Measurements from ENCODE around the gene MACROD2. TPM values are rescaled to one million over a fixed set of nuclear protein-coding genes. Genes with fewer than 3 reads are reported as not detected.

Gene MACROD2
- total RNA-seq, 1 donor from 2014 or later, result 1.6 TPM

DNA sequence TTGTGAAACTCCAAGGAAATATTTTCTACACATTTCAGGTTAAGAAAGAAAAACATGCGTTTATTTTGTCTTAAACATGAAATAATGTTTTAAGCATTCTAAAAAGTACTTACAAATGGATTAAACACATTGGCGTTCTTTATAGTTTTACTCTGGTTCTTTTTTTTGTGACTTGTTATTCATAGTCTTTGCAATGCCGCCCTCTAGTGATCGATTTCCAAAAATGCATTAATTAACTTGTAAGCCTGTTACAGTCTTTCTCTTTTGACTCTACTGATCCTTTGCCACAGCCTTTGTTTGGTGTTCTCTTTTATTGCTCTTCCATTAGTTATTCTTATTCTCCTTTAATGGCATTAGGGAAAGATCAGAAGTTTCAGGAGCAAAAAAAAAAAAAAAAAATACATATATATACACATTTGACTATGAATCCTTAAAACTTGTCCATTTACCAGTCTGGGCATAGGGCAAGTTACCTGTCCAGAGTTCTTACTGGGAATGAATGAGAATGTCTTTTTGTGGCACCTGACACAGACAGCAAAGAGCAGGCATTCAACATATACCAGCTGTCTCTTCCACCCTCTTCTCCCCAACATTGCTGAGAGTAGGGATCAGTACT lies 59.9 kb downstream of the MACROD2 start:
- DNase-seq (ENCODE audit: low spot score), result no peak
- intact Hi-C loops (cut with DNase I), result no loop called here

GRCh38 chr20:14062171-14062570 lies 66.9 kb downstream of the MACROD2 start:
- intact Hi-C loops (cut with DNase I), result no loop called here
- DNase-seq (ENCODE audit: low spot score), result no peak

DNA sequence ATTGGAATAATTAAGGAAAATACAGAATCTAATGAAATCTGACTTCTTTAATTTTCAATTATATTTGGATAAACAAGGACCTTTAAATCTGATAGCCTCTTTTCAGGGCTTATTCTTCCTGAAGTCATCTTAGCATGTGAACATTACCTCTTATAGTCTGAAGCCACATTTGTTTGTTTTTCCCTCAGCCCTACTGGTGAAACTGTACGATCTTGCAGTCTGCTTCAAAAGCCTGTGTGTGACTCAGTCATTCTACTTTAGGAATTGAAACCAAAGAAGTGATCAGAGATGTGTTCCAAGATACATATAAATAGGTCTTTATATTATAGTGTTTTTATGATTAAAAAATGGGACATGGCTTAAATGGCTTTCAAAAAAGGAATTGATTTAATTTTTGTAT lies 67.5 kb downstream of the MACROD2 start:
- no peak for DNase-seq (ENCODE audit: low spot score)
- intact Hi-C loops (cut with DNase I), result no loop called here

- intact Hi-C loops (cut with DNase I), result no loop called here
- no peak for DNase-seq (ENCODE audit: low spot score)
Observed at GRCh38 chr20:14064333-14064732, 69.0 kb downstream of the MACROD2 start.

DNA sequence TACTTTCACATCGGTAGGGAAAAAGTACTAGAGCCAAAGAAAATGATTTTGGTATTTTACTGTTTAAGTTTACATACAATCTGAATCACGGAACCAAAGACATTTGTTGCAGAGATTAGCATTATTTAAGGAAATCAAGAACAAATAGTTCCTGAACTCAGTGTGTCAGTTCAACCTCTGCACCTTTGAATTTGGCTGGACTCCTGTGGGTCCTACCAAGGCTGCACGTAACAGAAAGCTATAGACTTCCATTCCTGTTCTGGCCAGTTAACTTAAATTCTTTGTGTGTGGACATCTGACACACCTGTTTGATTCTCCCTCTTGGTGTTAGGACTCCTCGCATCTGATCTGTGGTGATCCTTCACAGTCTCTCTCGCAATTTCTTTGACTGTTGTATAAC lies 69.6 kb downstream of the MACROD2 start:
- intact Hi-C loops (cut with DNase I), result no loop called here
- no peak for DNase-seq (ENCODE audit: low spot score)

GRCh38 chr20:14065774-14066173 lies 70.5 kb downstream of the MACROD2 start:
- DNase-seq (ENCODE audit: low spot score), result no peak
- intact Hi-C loops (cut with DNase I), result no loop called here

DNA sequence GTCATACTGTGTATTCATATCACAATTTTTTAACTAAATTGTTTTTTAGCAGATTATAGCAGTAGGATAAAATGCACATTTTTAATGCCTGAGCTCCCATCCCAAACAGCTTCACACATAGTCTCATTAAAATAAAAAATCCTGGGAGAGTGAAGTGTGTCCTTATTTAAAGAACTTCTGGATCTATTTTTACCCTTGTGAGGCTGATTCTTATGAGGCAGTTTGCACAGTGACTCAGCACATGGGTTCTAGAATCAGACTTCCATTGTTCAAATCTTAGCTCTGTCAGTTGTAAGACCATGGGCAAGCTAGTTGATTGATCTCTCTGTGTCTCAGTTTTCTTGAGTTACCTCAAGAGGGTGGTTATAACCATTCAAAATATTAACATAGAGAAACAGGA lies 72.3 kb downstream of the MACROD2 start:
- intact Hi-C loops (cut with DNase I), result no loop called here
- DNase-seq (ENCODE audit: low spot score), result no peak

- intact Hi-C loops (cut with DNase I), result no loop called here
- DNase-seq (ENCODE audit: low spot score), result no peak
Observed at GRCh38 chr20:14069796-14070195, 74.5 kb downstream of the MACROD2 start.

DNA sequence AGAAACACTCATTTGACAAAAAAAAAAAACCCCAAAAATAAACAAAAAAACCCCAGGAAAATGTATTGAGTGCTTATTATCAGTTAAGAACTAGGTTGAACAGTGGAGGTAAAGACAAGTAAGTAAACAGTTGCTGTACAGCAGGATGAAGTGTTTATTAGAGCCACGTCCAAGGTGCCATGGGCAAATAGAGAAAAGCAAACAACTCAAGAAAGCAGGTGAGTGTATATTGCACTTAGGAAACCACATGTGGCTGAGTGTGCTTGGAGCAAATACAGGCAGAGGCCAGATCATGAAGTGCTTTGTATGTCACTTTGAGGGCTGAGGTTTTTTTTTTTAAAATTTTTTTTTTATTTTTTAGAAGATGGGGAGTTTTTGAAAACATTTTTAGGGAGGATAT lies 98.3 kb downstream of the MACROD2 start:
- intact Hi-C loops (cut with DNase I), result no loop called here
- no peak for DNase-seq (ENCODE audit: low spot score)

DNA sequence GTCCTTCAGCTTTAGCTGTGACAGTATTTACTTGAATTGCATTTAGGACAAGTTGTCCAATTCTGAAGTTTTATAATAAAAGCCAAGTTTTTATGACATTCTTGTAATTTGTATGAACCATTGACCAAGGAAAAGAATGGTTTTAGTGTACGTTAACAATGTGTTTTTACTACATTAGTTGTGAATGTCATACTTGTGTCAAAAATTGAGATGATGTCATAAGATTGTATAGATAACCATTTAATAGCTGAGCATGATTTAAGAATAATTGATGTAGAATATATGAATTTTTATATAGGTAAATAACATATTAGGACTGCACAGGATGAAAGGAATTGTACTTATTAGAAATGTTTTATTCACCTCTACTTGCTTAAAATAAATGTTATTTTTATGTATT lies 102.9 kb downstream of the MACROD2 start:
- intact Hi-C loops (cut with DNase I), result no loop called here

DNA sequence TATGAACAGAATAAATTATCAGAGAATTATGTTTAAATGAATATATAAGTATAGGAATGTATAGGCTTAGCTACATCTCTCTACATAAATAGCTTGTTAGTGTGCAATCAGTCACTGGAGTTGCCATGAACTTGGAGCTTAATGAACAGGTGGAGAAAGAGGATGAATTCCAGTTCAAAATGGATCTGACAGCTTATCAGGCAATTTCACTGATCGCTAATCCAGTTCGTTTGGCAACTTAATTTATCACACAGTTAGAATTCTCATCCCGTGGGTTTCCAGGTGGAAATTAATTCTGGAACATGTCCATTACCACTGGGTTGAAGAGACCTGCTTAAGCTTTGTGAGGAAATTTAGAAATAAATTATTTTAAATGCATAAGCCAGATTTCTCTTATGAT lies 118.1 kb downstream of the MACROD2 start:
- no peak for DNase-seq (ENCODE audit: low spot score)
- intact Hi-C loops (cut with DNase I), result no loop called here

More for the DNA sequence above, 102.9 kb downstream of the MACROD2 start:
- DNase-seq (ENCODE audit: low spot score), result no peak

DNA sequence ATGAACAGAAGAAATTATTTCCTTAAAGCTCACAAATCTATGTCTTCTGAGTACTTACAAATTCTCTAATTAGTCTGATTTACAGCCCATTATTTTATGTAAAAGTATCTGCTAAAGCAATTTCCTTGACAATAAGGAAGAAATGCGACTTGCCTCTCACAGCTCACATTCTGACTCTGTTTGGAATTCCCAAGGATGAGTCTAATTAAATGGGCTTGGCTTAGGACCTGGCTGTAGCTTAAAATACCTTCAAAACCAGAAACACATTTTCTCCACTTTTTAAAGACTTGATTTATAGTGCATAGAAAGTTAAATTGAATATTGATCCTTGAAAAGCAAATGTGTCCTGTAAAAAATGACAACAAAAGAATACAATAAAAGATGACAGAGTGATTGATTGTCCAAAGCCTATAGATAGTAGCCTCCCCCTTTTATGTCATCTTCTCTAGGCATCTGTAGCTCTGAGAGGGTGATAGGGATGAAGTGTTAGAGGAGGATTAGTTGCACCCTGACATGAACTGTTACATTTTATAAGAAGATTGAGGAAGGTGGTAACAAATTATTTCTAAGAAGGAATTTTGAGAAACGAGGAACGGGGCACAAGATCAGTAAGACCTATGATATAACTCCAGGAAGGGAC lies 118.9 kb downstream of the MACROD2 start:
- no peak for DNase-seq (ENCODE audit: low spot score)
- intact Hi-C loops (cut with DNase I), result no loop called here

GRCh38 chr20:14116037-14116436 lies 120.7 kb downstream of the MACROD2 start:
- no peak for DNase-seq (ENCODE audit: low spot score)
- intact Hi-C loops (cut with DNase I), result no loop called here

DNA sequence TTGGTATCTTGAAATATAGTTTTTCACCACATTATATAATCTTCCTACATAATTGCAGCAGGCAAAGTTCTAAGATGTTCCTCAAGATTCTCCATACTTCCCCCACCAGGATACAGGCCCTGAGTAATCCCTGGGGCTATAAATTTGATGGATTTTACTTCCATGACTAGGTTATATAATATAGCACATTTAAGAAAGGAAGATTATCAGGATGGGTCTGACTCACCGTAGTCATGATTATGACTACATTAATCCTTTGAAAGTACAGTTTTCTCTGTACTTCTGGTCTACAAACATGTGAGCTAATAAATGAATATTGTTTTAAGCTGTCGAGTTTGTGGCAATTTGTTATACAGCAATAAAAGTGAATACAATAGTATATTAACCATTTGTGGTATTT lies 122.5 kb downstream of the MACROD2 start:
- intact Hi-C loops (cut with DNase I), result no loop called here

DNA sequence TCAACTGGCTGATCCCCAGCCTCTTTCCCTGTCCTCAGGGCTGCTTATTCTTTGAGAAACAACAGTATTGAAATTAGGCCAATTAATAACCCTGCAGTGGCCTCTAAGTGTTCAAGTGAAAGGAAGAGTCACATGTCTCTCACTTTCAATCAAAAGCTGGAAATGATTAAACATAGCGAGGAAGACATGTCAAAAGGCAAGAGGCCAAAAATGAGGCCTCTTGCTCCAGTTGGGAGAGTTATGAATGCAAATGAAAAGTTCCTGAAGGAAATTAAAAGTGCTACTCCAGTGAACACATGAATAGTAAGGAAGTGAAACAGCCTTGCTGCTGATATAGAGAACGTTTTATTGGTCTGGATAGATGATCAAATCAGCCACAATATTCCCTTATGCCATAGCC lies 131.5 kb downstream of the MACROD2 start:
- DNase-seq (ENCODE audit: low spot score), result no peak
- intact Hi-C loops (cut with DNase I), result no loop called here

More for the DNA sequence above, 122.5 kb downstream of the MACROD2 start:
- DNase-seq (ENCODE audit: low spot score), result no peak

GRCh38 chr20:14127514-14128223 lies 132.4 kb downstream of the MACROD2 start:
- intact Hi-C loops (cut with DNase I), result no loop called here

DNA sequence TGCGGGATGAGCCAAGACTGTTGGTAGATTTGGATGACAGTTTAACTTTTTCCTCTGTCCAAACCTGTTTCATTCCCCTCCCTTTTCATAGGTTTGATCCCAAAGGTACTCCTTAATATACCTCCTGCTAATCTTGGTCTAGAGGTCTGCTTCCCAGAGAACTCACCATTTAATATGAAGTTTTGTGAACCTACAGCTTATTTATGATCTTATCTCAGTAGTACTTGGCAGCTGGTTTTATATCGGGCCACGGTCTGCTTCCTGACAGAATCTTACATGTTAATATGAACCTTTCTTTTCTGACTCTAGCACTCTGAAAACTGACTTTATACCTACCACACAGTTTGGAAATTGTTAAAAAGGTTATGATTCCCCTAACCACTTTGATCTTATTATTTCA lies 138.7 kb downstream of the MACROD2 start:
- no peak for DNase-seq (ENCODE audit: low spot score)
- intact Hi-C loops (cut with DNase I), result no loop called here

More at GRCh38 chr20:14127514-14128223, 132.4 kb downstream of the MACROD2 start:
- no peak for DNase-seq (ENCODE audit: low spot score)

- intact Hi-C loops (cut with DNase I), result no loop called here
- no peak for DNase-seq (ENCODE audit: low spot score)
Observed at GRCh38 chr20:14142171-14142570, 146.9 kb downstream of the MACROD2 start.

DNA sequence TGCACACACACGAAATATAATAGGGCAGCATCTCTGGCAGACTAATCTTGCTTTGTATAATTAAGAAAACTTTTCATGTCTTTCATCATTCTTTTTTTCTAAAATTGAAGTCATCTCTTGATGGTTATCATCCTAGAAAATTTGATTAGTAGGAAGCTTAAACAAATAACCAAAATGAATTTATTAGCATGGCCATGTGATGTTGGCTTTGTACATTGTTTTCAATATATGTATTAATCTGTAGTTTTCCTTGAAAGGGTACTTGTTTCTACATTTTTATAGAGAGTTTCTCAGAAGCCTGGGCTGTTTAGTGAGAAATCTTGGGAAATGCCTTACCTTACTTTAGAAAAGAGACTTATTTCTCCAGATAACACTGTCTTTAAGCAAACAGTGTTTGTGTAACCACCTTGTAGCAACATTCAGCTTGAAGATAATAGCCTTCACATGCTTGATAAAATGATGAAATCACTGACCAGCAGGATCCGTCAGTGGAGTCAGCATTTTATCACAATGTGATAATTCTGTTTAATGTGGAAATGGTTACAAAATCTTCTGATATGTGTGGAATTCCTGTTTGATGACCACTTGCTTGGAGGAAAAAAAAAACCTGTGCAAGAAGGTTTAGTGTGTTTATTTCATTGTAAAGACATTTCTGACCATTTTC lies 147.8 kb downstream of the MACROD2 start:
- intact Hi-C loops (cut with DNase I), result no loop called here
- no peak for DNase-seq (ENCODE audit: low spot score)

DNA sequence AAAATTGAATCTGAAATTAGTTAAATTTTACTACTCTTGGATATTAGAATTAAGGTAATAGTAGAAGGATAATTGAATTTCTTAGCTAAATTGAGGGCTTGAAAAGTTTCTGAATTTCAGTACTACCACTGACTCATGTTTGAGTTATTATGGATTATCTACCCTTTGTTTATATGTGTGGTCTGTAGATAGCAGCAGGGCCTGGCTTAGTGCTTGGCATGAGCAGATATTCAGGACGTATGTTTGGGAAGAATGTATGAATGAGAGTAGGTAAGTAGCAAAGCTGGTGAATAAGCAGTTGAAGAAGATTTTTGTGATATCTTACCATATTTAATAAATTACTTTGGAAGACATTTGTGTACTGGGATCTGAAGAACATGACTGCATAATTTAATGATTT lies 152.7 kb downstream of the MACROD2 start:
- DNase-seq (ENCODE audit: low spot score), result no peak

DNA sequence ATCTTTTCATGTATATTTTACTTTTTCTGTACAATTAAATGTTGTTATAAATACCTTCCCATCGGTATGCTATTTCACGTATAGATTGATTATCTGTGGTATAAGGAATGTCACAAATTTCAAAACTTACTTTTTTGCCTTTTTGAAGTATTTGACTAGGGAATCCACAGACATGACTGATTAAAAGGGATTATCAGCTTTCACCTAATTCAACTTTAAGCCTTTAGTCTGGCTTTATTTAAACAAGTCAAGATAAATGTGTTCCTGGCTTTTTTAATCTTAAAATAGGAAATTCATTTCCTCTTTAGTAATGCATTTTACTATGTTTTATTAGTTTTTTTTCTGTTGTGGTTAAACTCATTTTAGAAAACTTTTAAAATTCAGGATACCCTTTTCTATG lies 160.0 kb downstream of the MACROD2 start:
- intact Hi-C loops (cut with DNase I), result no loop called here
- DNase-seq (ENCODE audit: low spot score), result no peak

More for the DNA sequence above, 152.7 kb downstream of the MACROD2 start:
- intact Hi-C loops (cut with DNase I), result no loop called here
